HG03159 (cell line): ENCODE measurements around the gene SPTBN4.
"Not testable (repeated sequence)": the region's sequence is repeated elsewhere in the genome, so short reads cannot be mapped to it uniquely, and the experiment has no call there.

ENCODE experiments used
- ATAC-seq: cut with Tn5 transposase; IDR thresholded peaks from one replicate; pipeline ENCODE4 v1.9.1; 2021; ENCODE audit warnings: mild to moderate bottlenecking, moderate library complexity; ENCODE audit not compliant: unreplicated experiment

The SPTBN4 gene

GRCh38 chr19:40466985-40467734 is at the start of gene SPTBN4:
Gene SPTBN4, plus strand, starts transcription at chr19:40467001. Its CDS starts 5,621 bp downstream, at chr19:40472622.
- ATAC-seq: no peak

- no peak for ATAC-seq
Observed at GRCh38 chr19:40417643-40417981, 49.2 kb upstream of the SPTBN4 start.

DNA sequence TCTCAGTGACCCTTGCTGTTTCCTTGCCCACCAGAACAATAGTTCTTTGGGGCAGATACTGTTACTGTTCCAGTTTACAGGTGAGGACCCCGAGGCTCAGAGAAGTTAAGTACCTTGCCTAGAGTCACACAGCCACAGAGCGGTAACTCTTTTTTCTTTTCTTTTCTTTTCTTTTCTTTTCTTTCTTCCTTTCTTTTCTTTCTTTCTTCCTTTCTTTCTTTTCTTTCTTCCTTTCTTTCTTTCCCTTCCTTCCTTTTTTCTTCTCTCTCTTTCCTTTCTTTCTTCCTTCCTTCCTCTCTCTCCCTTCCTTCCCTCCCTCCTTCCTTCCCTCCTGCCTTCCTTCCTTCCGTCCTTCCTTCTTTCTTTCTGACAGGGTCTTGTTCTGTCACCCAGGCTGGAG is 48.8 kb upstream of the SPTBN4 start:
- no peak for ATAC-seq

- ATAC-seq: no peak
Observed at GRCh38 chr19:40419066-40419612, 47.7 kb upstream of the SPTBN4 start.

DNA sequence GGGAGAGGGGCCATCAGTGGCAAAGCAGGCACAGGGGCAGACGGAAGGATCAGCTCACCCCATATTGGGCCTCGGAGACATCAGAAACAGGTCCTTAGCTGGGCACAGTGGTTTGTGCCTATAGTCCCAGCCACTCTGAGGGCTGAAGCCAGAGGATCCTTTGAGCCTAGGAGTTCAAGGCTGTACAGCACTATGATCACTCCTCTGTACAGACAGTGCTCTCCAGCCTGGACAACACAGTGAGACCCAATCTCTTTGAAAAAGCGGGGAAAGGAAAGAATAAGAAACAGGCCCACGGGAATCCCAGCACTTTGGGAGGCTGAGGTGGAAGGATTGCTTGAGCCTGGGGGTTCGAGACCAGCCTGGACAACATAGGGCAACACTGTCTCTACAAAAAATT is 47.0 kb upstream of the SPTBN4 start:
- no peak for ATAC-seq

DNA sequence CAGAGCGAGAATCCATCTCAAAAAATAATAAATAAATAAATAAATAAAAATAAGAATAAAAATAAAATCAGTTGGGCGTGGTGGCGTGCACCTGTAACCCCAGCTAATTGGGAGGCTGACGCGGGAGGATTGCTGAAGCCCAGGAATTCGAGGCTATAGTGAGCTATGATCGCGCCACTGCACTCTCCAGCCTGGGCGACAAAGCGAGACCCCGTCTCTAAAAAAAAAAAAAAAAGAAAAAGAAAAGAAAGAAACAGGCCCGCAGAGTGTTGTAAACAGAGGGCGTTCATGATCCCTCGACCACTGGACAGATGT is 46.4 kb upstream of the SPTBN4 start:
- no peak for ATAC-seq

GRCh38 chr19:40420766-40421765 is 45.7 kb upstream of the SPTBN4 start:
- no peak for ATAC-seq

GRCh38 chr19:40421993-40422747 is 44.6 kb upstream of the SPTBN4 start:
- ATAC-seq: no peak

DNA sequence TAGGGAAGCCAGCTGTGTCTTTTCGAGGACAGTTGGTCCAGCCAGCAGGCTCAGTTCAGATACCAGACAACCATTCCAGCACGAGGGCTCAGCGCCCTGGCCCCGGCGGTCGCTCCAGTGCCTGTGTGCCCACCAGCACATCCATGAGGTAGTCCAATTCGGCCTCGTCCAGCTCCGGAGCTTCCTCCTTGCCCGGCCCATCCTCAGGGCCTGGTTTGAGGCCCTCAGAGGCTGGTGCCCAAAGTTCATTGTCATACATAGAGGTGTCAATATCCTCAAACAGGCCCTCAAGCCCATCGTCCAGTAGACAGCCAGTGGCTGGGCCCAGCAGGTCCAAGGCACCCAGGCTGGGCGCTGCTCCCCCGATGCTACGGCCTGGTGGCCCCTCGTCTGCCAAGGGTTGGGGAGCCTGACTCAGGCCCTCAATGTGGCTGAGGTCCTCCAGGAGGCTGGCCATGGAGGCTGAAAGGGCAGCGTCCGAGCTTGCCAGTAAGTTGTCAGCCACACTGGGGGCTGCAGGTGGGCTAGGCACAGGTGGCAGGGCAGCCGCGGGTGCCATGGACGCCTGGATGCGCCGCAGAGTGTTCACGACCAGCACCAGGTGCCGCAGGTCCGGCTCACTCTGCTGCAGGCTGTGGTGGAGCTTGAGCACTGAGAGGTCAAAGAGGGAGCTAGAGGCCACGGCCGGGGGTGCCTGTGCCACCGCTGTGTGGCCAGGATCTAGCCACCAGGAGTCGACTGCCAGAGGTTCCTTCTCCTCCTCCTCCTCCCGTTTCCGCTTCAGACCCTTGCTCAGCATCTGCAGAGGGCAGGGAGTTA is 43.8 kb upstream of the SPTBN4 start:
- no peak for ATAC-seq

GRCh38 chr19:40423938-40424337 is 42.9 kb upstream of the SPTBN4 start:
- ATAC-seq: no peak

- ATAC-seq: no peak
Observed at GRCh38 chr19:40424637-40425449, 42.0 kb upstream of the SPTBN4 start.

- ATAC-seq: peak; percentile 84
Observed at GRCh38 chr19:40425450-40426287, 41.1 kb upstream of the SPTBN4 start, which contains the start of gene SERTAD1. Gene SERTAD1, minus strand, starts transcription at chr19:40425992. Its CDS starts 2,446 bp downstream, at chr19:40423546.

DNA sequence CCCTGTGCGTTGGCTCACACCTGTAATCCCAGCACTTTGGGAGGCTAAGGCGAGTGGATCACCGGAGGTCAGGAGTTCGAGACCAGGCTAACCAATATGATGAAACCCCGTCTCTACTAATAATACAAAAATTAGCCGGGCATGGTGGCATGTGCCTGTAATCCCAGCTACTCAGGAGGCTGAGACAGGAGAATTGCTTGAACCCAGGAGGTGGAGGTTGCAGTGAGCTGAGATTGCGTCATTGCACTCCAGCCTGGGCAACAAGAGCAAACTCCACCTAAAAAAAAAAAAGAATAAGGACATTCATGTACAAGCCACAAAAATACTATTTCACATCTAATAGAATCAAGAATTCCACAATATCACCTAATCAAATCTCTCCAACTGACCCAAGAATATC is 38.6 kb upstream of the SPTBN4 start:
- not testable (repeated sequence) for ATAC-seq

- not testable (repeated sequence) for ATAC-seq
Observed at GRCh38 chr19:40430242-40430641, 36.6 kb upstream of the SPTBN4 start.

DNA sequence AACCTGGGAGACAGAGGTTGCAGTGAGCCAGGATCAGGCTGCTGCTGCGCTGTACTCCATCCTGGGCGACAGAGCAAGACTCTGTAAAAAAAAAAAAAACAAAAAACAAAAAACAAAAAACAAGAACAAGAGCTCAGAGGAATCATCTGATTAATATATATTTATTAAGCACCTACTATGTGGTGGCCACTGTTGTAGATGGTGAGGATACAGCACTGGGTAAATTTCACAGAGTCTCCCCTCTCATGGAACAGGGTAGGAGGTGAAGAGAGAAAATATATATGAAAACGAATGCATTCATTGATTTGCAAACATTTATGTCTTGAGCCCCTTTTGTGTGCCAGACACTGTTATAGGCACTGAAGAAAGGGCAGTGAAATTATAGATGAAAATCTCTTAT is 35.1 kb upstream of the SPTBN4 start:
- ATAC-seq: no peak

DNA sequence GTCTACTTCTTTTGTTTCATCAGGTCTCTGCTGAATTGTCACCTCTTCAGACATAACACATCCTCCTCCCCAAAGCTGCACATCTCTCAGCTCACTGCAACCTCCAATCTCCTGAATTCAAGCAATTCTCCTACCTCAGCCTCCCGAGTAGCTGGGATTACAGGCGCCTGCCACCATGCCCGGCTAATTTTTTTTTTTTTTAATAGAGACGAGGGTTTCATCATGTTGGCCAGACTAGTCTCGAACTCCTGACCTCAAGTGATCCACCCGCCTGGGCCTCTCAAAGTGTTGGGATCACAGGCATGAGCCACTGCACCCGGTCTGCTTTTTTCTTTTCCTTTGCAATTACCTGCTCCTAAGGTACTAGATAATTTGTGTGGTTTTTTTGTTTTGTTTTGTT is 34.0 kb upstream of the SPTBN4 start:
- ATAC-seq: not testable (repeated sequence)

DNA sequence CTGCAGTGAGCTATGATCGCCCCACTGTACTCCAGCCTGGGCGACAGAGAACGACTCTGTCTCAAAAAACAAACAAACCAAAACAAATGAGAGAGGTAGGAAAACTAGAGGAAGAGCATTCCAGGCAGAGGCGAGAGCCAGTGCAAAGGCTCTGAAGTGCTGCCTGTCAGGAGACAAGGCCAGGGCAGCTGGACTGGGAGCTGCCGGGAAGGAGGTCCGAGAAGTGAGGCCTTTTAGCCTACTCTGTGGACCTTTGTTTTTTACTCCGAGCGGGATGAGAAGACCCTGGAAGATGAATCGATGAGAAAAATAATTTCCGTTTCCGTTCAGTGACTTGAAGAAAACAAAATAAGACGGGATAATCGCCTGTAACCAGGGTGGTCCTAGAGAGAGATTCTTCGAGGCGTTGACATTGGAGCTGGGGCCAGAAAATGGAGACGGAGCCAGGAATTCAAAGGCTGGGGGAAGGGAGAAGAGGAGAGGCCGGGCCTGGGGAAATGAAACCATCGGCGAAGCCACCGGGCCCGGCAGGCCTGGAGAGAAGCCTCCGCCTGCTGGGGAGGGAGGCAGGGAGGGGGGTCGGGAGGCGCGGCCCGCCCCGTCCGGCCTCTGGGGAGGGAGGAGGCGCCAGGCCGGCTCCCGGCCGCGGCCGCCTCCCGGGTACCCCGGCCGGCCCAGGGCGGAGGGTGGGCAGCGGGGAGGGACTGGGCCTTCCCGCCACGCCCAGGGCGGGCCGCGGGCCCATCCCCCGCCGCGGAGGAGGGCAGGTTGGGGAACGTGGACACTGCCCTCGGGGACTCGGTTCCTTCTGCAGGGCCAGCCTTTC is 33.2 kb upstream of the SPTBN4 start:
- ATAC-seq: peak; percentile 63
